Measurements from ENCODE around the gene MATN3.

DNA sequence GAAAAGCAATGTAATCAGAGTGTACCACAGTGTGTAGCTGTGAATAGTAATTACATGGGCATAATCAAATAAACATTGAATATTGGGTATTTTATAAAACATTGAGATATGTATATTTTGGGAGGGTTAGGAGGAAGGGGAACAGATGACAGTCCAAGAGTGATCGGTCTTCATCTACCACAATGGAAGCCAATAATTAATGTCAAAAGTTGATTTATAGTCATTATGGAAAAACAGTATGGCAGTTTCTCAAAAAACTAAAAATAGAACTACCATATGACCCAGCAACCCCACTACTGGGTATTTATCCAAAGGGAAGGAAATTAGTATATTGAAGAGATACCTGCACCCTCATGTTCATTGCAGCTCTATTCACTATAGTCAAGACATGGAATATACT, 44.8 kb upstream of the MATN3 start:
- TF ChIP-seq, protein P1, sequence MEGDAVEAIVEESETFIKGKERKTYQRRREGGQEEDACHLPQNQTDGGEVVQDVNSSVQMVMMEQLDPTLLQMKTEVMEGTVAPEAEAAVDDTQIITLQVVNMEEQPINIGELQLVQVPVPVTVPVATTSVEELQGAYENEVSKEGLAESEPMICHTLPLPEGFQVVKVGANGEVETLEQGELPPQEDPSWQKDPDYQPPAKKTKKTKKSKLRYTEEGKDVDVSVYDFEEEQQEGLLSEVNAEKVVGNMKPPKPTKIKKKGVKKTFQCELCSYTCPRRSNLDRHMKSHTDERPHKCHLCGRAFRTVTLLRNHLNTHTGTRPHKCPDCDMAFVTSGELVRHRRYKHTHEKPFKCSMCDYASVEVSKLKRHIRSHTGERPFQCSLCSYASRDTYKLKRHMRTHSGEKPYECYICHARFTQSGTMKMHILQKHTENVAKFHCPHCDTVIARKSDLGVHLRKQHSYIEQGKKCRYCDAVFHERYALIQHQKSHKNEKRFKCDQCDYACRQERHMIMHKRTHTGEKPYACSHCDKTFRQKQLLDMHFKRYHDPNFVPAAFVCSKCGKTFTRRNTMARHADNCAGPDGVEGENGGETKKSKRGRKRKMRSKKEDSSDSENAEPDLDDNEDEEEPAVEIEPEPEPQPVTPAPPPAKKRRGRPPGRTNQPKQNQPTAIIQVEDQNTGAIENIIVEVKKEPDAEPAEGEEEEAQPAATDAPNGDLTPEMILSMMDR (conservative IDR thresholded peaks at IDR 0.05; ENCODE audit: low read depth, low read length): no peak
- TF ChIP-seq EZH2 (IDR thresholded peaks at IDR 0.05; ENCODE audit: borderline replicate concordance, low read depth, low read length, poor library complexity, severe bottlenecking): no peak
